H1 (cell line): Measurements from ENCODE around the gene RWDD3.

Experiments
- BCL11A ChIP-seq, 2 experiments: IDR thresholded peaks; one replicate each; pipeline ENCODE4 v1.6.1; 2011; ENCODE audit warnings: low read depth in 2 of 2, low read length in 2 of 2, mild to moderate bottlenecking in 2 of 2
- CEBPB ChIP-seq: IDR thresholded peaks from 2 replicates; pipeline ENCODE4 v1.6.1; 2012; ENCODE audit warnings: low read depth, low read length
- CTCF ChIP-seq, 3 experiments: IDR thresholded peaks; 1 replicate in 2 of 3; 2 replicates in 1 of 3; pipeline versions ENCODE4 v1.5.1 to v1.6.1; 2011; ENCODE audit warnings: low read length in 3 of 3, mild to moderate bottlenecking in 3 of 3, inconsistent platforms in 2 of 3, low read depth in 1 of 3, moderate library complexity in 1 of 3; ENCODE audit not compliant: insufficient read depth in 1 of 3; ENCODE audit errors: control extremely low read depth in 1 of 3
- EP300 ChIP-seq, 2 experiments: IDR thresholded peaks; 1 replicate in 1 of 2; 2 replicates in 1 of 2; pipeline ENCODE4 v1.6.1; 2011 to 2012; ENCODE audit warnings: low read depth in 2 of 2, low read length in 2 of 2, mild to moderate bottlenecking in 2 of 2, borderline replicate concordance in 1 of 2, inconsistent platforms in 1 of 2, moderate library complexity in 1 of 2
- HDAC2 ChIP-seq, 2 experiments: fragments of 300-600 bp in 1 of 2; sonication (generic) in 1 of 2; IDR thresholded peaks; 2 replicates each; pipeline ENCODE4 v1.6.1; 2011 to 2012; ENCODE audit warnings: low read depth in 2 of 2, low read length in 2 of 2, mild to moderate bottlenecking in 2 of 2, moderate library complexity in 2 of 2, borderline replicate concordance in 1 of 2, inconsistent platforms in 1 of 2
- MAX ChIP-seq: IDR thresholded peaks from 2 replicates; pipeline ENCODE4 v1.6.1; 2012; ENCODE audit warnings: inconsistent platforms
- POLR2A ChIP-seq, 2 experiments: IDR thresholded peaks; 1 replicate in 1 of 2; 2 replicates in 1 of 2; pipeline ENCODE4 v1.6.1; 2011; ENCODE audit warnings: low read depth in 2 of 2, low read length in 2 of 2, mild to moderate bottlenecking in 2 of 2; ENCODE audit errors: control extremely low read depth in 1 of 2
- POU5F1 ChIP-seq: IDR thresholded peaks from 2 replicates; pipeline ENCODE4 v1.6.1; 2011; ENCODE audit warnings: low read depth, mild to moderate bottlenecking, low read length, moderate library complexity
- RNF2 ChIP-seq: fragments of 200-900, 300-1000 bp; sonication (generic); IDR thresholded peaks from 2 replicates; pipeline ENCODE4 v1.7.1; 2016; ENCODE audit warnings: borderline replicate concordance, low read depth, mild to moderate bottlenecking, antibody characterized with exemption, low read length; ENCODE audit not compliant: poor library complexity, severe bottlenecking; ENCODE audit errors: missing control alignments
- TAF1 ChIP-seq: IDR thresholded peaks from 2 replicates; pipeline ENCODE4 v1.6.1; 2011; ENCODE audit warnings: mild to moderate bottlenecking, low read depth, low read length

GRCh38 chr1:95221306-95221705, 12.7 kb upstream of the RWDD3 start:
- TF ChIP-seq TAF1 (no peak), CTCF (IDR thresholded peaks at IDR 0.05; ENCODE audit: control extremely low read depth in 1 of 3, insufficient read depth in 1 of 3, low read depth in 1 of 3, low read length in 3 of 3) (no peak), POLR2A (IDR thresholded peaks at IDR 0.05; ENCODE audit: control extremely low read depth in 1 of 2, low read depth in 2 of 2, low read length in 2 of 2) (no peak), CEBPB (no peak), EP300 (IDR thresholded peaks at IDR 0.05; ENCODE audit: borderline replicate concordance in 1 of 2, low read depth in 2 of 2, low read length in 2 of 2) (no peak), MAX (no peak), POU5F1 (no peak), BCL11A (IDR thresholded peaks at IDR 0.05; ENCODE audit: low read depth in 2 of 2, low read length in 2 of 2) (no peak), RNF2 (no peak), HDAC2 (IDR thresholded peaks at IDR 0.05; ENCODE audit: borderline replicate concordance in 1 of 2, low read depth in 2 of 2, low read length in 2 of 2) (no peak)
